COLO668 (cell line): ENCODE measurements around the gene ZNF358.

Source experiments
- DNase-seq: peaks from one replicate; lab custom pipeline; 2025; ENCODE audit not compliant: unreplicated experiment; lab: John Stamatoyannopoulos, UW

The ZNF358 gene

GRCh38 chr19:7554990-7555864, 39.3 kb downstream of the ZNF358 start:
- DNase-seq: no peak

DNA sequence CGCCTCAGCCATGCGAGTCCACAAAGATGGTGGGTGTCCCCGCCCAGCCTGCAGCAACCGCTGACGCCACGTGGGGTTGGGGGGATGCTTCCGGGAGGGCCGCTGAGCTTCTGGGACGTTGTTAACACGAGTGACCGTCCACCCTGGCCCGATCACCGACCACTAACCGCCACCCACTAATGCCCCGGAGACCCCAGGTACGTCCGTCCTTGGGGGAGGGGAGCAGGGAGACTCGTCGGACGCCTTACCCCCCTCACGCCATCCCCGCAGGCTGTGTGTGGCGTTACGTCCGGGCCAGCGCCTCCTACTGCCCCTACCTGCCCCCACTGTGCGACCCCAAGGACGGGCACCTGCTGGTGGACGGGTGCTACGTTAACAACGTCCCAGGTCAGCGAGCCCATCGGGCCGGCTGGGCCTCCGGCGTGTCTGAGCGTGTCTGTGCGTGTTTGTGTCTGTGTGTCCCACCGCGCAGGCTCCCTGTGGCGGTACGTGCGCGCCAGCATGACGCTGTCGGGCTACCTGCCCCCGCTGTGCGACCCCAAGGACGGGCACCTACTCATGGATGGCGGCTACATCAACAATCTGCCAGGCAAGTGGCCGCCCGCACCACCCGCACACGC, 40.9 kb downstream of the ZNF358 start:
- DNase-seq: no peak

DNA sequence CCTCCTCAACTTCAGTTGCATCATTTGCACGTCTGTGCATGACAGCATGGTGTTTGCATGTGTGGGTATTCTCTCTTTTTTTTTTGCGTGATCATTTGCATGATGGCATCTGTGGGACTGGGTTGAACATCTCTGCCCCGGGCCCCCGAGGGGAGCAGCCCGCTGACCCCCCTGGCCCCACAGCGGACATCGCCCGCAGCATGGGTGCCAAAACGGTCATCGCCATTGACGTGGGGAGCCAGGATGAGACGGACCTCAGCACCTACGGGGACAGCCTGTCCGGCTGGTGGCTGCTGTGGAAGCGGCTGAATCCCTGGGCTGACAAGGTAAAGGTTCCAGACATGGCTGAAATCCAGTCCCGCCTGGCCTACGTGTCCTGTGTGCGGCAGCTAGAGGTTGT, 42.8 kb downstream of the ZNF358 start:
- DNase-seq: no peak

DNA sequence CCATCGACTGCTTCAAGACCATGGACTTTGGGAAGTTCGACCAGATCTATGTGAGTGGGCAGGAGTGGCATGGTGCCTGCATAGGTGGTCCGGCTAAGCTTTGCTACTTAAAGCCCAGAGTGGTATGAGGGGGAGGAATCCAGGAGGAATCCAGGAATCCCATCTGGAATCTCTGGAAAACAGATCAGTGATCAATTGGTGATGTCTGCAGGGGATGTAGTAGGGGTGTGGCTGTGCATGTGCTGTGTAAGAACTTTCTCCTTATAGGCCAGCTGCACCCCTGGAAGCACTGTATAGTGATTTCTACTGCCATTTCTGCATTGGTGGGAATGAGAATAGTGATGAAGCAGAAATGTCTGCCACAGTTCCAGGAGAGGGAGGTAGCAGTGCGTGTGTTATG, 43.2 kb downstream of the ZNF358 start:
- no peak for DNase-seq

GRCh38 chr19:7560255-7560654, 44.4 kb downstream of the ZNF358 start:
- no peak for DNase-seq

DNA sequence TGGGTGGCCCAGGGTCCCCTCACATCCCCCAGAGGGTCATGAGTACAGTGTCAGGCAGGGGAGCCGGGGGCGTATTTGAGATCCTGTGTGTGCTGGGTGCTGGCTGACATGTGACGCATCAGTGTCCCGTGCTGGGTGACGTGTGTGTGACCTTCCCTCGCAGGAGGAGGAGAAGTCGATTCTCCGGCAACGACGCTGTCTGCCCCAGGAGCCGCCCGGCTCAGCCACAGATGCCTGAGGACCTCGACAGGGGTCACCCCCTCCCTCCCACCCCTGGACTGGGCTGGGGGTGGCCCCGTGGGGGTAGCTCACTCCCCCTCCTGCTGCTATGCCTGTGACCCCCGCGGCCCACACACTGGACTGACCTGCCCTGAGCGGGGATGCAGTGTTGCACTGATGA, 45.4 kb downstream of the ZNF358 start:
- no peak for DNase-seq

GRCh38 chr19:7562646-7563393, 46.9 kb downstream of the ZNF358 start:
- DNase-seq: no peak

GRCh38 chr19:7564866-7565265, 49.0 kb downstream of the ZNF358 start:
- DNase-seq: no peak

- no peak for DNase-seq
These were observed 49.4 kb downstream of the ZNF358 start for GRCh38 chr19:7565332-7565731.
